ELF-1 (cell line): ENCODE results near the gene TNNI2.

ENCODE experiments used
- DNase-seq: peaks from one replicate; pipeline ENCODE4 v3.0.0-alpha.2; 2016; ENCODE audit warnings: low read depth, low spot score

The TNNI2 gene

GRCh38 chr11:1887451-1888346 lies 48.9 kb downstream of the TNNI2 start:
- no peak for DNase-seq

- no peak for DNase-seq
These were observed 49.6 kb downstream of the TNNI2 start for GRCh38 chr11:1888347-1888753.

GRCh38 chr11:1888811-1889210 lies 50.0 kb downstream of the TNNI2 start:
- no peak for DNase-seq

- DNase-seq = no peak
These were observed 50.6 kb downstream of the TNNI2 start for GRCh38 chr11:1889224-1889930.

- DNase-seq = no peak
These were observed 51.4 kb downstream of the TNNI2 start for GRCh38 chr11:1889941-1890855.
